ENCODE data around the gene MLN. TPM values are rescaled to one million over a fixed set of nuclear protein-coding genes. Genes with fewer than 3 reads are reported as not detected.

Gene MLN
- total RNA-seq, 4 donors from 2014 or later: not detected

DNA sequence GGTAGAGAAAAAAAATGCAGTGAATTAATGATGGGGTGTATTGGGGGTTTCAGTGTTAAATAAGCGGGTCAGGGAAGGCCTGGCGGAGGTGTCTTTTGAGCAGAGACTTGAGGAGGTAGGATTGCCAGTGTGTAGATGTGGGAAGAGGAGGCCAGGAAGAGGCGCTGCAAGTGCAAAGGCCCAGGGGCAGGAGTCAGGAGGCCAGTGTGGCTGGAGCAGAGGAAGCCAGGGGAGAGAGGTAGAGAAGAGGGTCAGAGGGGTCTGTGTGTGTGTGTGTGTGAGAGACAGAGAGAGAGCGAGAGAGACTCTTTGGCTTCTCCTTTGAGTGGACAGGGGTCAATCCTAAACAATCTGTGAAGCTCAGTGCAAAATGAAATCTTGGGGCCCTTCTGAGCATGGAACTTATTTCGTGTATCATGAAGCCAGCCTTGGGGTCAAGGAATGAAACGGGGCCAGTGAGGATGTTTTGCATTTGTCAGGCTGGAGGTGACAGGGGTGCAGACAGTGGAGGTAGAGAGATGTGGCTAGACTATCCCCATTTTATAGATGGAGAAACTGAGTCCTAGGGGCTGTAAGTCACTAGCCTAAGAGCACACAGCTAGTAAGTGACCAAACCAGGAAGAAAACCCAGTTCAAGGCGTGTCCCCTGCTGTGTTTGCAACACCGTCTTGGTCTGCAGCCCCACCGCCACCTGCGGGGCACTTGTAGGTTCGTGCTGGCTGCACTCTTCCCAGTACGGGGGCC is 47.4 kb downstream of the MLN start:
- Histone ChIP-seq H3K4me1 (peaks cover 64 to 80% of the 10 kb centered on the region in 2 donors), H3K4me3 (replicated peaks in 1 of 3) (no peak overlapping the region), H3K9me3 (no peaks in the 10 kb centered on the region), H3K36me3 (no peaks in the 10 kb centered on the region), H3K27ac (peak overlapping the region; percentile 61 to 81 (median 65)), H3K27me3 (no peaks in the 10 kb centered on the region)
- no peak for TF ChIP-seq POLR2A (IDR thresholded peaks at IDR 0.05)
- TF ChIP-seq, protein P1, sequence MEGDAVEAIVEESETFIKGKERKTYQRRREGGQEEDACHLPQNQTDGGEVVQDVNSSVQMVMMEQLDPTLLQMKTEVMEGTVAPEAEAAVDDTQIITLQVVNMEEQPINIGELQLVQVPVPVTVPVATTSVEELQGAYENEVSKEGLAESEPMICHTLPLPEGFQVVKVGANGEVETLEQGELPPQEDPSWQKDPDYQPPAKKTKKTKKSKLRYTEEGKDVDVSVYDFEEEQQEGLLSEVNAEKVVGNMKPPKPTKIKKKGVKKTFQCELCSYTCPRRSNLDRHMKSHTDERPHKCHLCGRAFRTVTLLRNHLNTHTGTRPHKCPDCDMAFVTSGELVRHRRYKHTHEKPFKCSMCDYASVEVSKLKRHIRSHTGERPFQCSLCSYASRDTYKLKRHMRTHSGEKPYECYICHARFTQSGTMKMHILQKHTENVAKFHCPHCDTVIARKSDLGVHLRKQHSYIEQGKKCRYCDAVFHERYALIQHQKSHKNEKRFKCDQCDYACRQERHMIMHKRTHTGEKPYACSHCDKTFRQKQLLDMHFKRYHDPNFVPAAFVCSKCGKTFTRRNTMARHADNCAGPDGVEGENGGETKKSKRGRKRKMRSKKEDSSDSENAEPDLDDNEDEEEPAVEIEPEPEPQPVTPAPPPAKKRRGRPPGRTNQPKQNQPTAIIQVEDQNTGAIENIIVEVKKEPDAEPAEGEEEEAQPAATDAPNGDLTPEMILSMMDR (IDR thresholded peaks at IDR 0.05): no peak
- peak in 1 of 2 donors; percentile 36 for DNase-seq
- 81% methylated on average over 12 of the region's 12 CpGs for WGBS, 2 donors
- intact Hi-C loops (cut with DNase I): no loop called here

- peak; percentile 95 to 97 for DNase-seq
- intact Hi-C loops (cut with DNase I): no loop called here
- H3K4me3 ChIP-seq (replicated peaks in 1 of 3): no peak overlapping the region
- peak overlapping the region; percentile 45 to 78 (median 74) for H3K27ac ChIP-seq
- peaks cover 62 to 75% of the 10 kb centered on the region in 2 donors for H3K4me1 ChIP-seq
- H3K36me3 ChIP-seq: no peaks in the 10 kb centered on the region
- no peak for TF ChIP-seq POLR2A (IDR thresholded peaks at IDR 0.05)
- TF ChIP-seq, protein P1 (IDR thresholded peaks at IDR 0.05): peak in 1 of 6 experiments; percentile 5
- H3K27me3 ChIP-seq: no peaks in the 10 kb centered on the region
- H3K9me3 ChIP-seq: no peaks in the 10 kb centered on the region
- 47 to 48% methylated on average over 13 of the region's 13 CpGs for WGBS, 2 donors
These were observed 48.5 kb downstream of the MLN start for GRCh38 chr6:33755070-33755869.

DNA sequence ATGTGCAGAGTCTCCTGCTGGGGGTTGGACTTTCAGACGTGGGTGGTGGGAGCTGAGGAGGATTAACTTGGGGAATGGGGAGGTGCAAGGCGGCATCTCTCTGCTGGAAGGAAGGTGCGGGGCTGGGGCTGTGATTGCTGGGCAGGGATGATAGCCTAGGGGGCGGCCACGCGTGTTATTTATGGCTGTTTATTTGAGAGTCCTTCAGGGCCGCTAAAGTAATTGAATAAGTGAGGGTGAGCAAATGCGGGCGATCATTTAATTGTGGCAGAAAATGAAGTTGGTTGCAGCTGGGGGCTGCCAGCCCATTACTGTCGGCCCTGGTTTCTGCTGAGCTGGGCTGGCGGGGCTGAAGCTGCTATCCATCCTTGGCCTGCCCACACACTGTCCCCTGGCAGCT is 49.6 kb downstream of the MLN start:
- Histone ChIP-seq H3K4me3 (replicated peaks in 1 of 3) (no peak overlapping the region), H3K9me3 (no peaks in the 10 kb centered on the region)
- WGBS, 2 donors: 74 to 77% methylated on average over 11 of the region's 11 CpGs

GRCh38 chr6:33752646-33753015 is 51.2 kb downstream of the MLN start:
- no peaks in the 10 kb centered on the region for H3K27me3 ChIP-seq
- H3K36me3 ChIP-seq: no peaks in the 10 kb centered on the region
- WGBS, 2 donors: 94 to 100% methylated on average over 1 of the region's 1 CpG
- intact Hi-C loops (cut with DNase I): no loop called here
- TF ChIP-seq, protein P1 (IDR thresholded peaks at IDR 0.05): no peak
- no peak for TF ChIP-seq POLR2A (IDR thresholded peaks at IDR 0.05)
- peak overlapping the region; percentile 69 to 78 (median 76) for H3K27ac ChIP-seq
- H3K4me1 ChIP-seq: peaks cover 54 to 62% of the 10 kb centered on the region in 2 donors
- DNase-seq: no peak
- H3K9me3 ChIP-seq: no peaks in the 10 kb centered on the region
- H3K4me3 ChIP-seq (replicated peaks in 1 of 3): no peak overlapping the region

More for the DNA sequence above, 49.6 kb downstream of the MLN start:
- Histone ChIP-seq H3K4me1 (peaks cover 58 to 66% of the 10 kb centered on the region in 2 donors), H3K27me3 (no peaks in the 10 kb centered on the region), H3K36me3 (no peaks in the 10 kb centered on the region), H3K27ac (peak overlapping the region; percentile 45 to 78 (median 74))
- DNase-seq: no peak
- intact Hi-C loops (cut with DNase I): no loop called here
- TF ChIP-seq, protein P1 (IDR thresholded peaks at IDR 0.05): no peak
- TF ChIP-seq POLR2A (IDR thresholded peaks at IDR 0.05): no peak

Data from thyroid gland (tissue), 4 donors.